Activated T-helper 1 cell treated with Interleukin-2 at 50 U/mL for 16 hours (primary cell): ENCODE results near the gene PLA2R1.
"Not testable (repeated sequence)": the region's sequence is repeated elsewhere in the genome, so short reads cannot be mapped to it uniquely, and the experiment has no call there.

Experiments
- DNase-seq: peaks from one replicate; pipeline ENCODE4 v3.0.0-alpha.2; 2020; ENCODE audit warnings: low read depth

PLA2R1 gene

DNA sequence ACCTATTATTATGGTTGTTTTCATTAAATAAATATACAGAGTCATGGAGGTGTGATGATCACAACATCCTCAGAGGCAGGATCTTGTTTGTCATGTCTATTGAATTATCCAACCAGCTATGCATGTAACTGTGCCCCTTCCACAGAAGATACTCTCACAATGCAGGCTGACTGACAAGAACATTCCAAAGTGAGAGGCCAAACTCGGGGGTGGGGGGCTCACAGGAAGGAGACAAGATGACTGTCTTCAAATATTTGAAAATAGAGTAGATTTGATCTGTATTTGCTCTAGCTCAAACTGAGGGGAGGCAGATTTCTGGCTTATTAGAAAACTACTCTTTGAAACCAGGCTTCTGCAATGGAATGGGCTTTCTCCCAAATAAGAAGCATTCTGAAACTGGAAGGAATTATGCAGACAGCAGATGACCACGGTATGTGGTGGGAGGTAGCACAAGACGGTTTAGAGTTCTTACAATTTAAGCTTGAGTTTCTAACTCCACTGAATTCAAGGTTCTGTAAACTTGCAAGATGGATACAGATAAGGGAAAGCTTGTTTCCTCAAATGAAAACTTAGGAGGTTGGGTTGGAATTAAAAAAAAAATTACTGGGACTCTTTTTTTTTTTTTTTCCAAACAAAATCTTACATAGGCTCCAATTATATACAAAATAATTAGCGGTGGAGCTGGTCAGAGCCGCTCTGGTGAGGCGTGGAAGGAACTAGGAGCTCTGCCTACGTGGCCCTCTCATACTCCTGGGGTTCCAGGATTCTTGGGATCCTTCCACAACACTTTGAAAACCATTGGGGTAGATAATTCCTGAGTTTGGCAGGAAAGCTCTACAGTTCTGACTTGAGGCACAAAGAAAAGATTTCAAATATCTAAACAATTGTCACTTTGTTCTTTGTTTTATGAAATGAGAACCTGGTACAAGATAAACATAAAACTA lies 79.3 kb downstream of the PLA2R1 start:
- no peak for DNase-seq

DNA sequence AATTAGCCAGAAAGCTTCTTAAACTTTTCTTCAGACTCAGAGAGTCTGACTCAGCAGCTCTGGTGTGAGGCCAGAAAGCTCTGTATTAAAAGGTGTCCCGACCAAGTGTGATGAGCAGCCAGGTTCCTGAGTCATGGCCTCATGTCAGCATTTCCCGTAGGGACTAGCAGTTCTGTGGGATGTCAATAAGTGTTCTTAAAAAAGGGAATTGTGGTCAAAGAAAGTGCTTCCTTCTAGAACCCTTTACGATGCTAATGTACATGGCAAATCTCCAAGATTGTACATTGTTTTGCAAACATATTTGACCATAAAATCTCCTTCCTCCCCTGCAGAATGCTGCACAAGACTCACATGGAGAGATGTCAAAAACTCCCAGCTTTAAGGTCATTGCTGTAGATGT lies 80.1 kb downstream of the PLA2R1 start:
- no peak for DNase-seq

DNA sequence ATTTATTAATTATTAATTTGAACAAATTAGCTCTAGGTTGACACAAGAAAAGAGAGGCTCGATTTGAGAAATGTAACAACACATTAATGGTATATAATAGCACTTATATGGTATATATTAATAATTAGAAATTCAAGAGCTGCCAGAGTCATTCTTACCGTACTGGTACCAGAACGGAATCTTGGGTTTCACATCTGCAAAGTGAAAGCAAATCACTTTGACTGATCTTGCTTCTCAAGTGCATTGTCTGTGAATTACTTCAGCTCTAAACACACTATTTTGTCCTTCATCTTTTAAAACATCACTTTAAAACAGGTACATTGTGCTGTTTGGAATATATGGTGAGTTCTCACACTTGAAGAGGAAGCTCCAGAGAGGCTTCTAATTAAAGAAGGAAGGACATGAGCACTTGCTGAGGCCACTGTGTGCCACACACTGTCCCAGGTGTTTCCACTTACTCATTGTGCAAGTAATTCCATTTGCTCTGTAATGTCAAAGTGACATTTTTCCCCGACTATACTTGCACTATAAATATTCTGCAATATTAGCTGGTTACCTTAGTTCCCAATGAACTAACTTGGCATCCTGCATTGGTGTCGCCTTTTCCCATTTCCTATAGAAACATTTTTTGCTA lies 85.8 kb downstream of the PLA2R1 start:
- no peak for DNase-seq

DNA sequence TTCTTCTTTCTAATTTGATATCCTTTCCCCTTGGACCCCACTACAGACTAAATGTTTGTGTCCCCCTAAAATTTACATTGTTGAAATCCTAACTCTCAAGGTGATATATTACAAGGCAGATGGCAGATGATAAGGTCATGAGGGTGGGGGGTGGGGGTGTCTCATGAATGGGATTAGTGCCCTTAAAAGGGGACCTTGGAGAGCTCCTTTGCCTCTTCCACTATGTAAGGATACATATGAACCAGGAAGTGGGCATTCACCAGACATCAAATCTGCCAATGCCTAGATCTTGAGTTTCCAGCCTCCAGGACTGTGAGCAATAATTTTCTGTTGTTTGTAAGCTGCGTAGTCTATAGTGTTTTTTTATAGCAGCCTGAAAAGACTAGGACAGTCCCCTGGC lies 89.1 kb downstream of the PLA2R1 start:
- no peak for DNase-seq

DNA sequence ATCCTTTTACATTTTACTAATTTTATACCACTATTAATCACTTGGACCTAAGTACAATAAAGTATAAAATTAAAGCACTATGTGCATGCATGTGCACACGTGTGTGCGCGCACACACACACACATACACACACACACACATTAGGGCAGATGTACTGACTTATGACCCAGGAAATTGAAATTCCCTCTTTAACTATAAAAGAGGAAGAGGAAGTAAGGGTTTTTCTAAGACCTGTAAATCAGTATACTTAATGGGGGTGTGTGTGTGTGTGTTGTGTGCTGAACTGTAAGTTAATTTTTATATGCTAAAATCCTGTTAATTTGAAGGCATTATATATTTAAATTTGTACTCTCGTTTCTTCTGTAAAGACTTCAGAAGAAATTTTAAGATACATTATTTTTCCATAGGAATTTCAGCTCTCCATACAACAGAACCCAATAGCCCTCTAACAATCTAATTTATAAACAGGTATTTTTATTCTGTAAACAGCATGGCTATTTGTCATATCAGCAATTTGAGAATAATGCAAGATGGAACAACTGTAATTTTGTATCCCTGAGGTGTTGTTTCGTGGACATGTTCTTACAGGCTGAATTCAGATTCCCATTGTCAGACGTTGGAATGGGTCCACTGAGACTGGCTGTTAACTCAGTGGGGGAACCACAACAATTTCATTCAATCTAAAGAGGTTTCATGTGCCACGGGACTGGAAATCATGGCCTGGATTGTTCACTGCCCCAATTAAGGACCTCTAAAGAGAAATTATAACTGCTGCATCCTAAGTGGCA lies 90.9 kb downstream of the PLA2R1 start:
- DNase-seq: no peak

DNA sequence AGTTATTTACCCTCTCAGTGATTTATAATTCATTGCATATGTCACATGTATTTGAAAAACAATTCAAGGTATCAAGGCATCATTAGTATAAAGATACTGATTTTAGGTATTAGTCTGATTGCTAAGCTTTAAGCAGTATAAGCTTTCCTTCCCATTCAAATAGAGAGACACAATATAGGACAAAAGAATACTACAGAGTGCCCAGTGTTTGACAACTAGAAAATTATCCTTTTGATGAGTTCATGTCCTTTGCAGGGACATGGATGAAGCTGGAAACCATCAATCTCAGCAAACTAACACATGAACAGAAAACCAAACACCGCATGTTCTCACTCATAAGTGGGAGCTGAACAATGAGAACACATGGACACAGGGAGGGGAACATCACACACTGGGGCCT lies 91.9 kb downstream of the PLA2R1 start:
- not testable (repeated sequence) for DNase-seq

DNA sequence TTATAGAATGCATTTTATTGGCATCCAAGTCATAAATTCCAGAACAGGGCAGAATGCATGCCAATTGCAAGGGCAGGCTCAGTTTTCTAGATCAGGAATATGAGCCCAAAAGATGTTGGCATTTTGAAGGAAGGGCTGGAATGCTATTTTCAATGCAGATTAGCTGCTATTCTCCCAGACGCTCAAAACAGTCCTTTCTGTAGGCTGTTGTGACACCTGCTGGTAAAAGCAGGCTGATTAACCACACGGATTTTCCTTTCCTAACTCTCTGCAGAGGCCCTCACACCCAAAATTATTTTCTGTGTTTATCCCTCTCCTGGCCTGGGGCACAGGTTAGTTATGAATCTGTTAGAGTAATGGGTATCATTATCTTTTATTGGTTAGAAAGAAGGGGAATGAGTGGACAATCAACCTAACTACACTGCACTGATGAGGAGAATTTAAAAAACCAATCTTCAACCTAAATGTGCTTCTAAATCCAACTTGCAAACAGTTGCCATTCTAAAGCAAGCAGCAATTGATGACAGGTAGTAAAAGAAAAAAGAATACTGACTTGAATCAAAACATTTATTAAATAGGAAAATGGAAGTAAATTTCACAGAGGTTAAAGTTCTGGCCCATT lies 94.0 kb downstream of the PLA2R1 start:
- no peak for DNase-seq

DNA sequence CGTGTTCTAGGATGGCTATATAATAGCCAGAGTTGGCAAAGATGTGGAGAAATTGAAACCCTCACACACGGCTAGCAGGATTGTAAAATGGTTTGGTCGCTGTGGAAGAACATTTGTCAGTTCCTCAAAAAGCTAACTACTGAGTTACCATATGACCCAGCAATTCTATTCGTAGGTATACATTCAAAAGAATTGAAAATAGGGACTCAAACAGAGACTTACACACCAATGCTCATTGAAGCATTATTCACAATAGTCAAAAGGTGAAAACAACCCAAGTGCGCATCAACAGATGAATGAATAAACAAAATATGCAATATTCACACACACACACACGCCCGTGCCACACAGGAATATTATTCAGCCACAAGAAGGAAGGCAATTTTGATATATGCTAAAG lies 98.7 kb downstream of the PLA2R1 start:
- DNase-seq: no peak

DNA sequence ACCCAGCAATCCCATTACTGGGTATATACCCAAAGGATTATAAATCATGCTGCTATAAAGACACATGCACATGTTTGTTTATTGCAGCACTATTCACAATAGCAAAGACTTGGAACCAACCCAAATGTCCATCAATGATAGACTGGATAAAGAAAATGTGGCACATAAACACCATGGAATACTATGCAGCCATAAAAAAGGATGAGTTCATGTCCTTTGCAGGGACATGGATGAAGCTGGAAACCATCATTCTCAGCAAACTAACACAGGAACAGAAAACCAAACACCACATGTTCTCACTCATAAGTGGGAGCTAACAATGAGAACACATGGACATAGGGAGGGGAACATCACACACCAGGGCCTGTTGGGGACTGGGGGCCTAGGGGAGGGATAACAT lies 99.9 kb downstream of the PLA2R1 start:
- DNase-seq: not testable (repeated sequence)

DNA sequence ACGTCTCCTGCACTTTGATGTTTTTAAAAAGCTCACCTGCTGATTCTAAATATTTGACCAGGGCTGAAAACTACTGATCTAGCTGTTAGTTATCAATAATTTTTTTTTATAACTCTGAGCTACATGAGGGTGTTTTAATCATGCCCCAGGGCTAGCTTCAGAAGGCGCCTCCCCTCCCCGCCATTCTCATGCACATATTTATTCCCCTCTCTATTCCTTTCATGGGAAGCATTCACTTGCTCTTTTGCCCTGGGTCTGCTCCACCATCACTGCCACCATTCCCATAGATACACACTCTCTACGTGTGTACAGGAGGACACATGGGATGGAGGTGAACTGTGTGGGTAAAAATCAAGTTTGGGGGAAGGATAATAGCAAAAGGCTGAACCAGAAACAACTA lies 101.0 kb downstream of the PLA2R1 start:
- DNase-seq: no peak

DNA sequence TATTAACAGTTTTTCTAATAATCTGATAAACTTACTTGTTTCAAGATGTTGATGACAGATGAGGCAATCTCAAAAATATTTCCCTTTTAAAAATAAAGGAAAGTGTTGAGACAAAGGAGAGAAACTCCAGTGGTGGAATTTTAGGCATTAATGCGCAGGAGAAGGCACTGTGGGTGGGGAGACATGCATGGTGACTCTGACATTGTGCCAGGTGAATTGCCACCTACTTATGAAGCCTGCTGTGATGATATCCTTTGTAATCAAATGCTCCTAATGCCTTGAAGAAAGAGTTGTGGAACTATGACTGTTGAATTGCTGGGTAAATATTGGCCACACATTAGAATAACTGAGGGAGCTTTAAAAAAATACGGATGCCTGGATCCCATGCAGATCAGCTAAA lies 101.4 kb downstream of the PLA2R1 start:
- no peak for DNase-seq

DNA sequence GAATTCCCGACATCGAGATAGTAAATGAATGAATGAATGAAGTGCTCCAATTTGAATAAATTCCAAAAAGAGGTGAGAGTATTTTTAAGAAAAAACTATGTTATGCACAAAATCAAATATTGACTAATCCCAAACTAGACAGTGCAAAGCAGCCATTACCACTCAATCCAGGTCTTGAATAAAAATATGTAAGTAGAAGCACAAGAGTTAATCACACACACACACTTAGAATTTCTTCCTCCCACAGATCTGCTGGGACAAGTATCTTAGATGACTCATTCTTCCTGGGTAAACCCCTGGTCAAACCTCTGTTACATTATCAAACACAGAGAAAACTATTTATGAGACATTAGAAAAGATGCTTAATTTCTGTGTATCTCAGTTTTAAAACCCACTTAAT lies 102.0 kb downstream of the PLA2R1 start:
- no peak for DNase-seq

DNA sequence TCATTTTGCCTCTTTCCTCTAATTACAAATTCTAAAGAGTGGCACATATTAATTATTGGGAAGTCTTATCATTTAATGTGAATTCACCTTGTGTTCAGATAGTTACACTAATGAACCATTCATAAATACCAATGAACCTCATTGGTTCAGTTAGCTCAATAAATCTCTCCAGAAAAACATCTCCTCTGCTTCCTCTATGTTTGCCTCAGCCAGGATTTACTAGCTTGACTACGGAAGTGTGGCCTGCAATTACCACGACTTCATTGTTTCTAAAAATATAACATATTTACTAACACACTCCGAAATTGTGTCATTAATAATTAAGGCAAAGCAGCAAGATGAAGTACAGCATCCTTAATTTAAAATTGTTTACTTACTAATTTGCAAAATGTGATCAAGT lies 103.3 kb downstream of the PLA2R1 start:
- no peak for DNase-seq

DNA sequence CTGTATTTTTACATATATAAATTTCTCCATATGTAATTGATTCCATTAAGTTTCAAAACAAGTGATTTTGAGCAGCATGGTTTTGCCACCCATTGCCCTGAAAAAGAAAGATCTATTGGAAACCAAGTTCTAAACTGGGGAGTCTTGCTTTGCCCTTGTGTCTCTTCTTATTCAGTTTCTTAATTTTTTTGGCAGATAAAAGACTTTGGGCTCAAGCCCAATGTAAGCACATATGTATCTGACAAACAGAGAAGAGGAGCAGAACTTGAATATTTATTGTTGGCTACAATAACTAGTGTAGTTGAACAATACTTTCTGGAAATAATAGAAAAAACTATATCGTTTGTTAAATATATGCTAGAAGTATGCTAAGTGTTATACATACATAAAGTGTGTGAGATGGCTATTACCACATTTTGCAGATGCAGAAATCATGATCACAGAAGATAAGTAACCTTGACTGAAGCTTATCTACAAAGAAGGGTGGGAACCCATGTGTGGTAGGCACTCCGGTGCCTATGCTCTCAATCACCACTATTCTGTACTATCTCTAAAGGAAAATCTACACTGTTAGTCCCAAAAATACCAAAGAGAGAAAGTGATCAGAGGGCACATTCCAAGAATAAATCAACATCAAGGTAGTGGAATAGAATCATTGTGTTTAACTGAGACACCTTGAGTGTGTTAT lies 109.1 kb downstream of the PLA2R1 start:
- DNase-seq: no peak

DNA sequence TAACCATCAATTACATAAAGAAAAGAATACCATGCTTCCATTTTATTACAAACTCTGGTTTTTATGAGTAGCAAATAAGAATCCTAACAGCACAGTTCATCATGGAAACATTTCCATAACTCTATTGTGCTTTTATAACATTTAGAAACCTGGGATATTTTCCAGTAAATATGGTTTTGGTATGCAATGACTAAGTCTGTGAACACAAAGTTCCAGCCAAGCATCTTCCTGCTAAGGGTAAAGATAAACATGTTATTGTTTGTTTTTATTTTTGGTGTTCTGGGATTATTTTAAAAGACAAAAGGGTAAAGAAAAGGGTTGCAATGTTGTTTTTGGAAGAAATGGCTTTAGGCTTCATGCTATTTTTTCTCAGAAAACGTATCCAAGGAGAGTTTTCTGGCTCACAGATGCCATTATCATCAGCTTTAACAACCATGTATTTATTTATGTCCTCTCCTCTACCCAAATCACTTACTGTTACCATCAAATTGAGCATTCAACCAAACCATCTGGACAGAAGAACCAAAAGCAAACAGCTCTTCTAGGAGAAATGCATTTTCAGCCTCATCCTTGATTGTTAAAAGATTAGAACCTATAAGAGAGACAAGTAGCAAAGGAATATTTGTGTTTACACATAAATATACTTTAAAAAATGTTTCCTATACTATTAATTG lies 116.0 kb downstream of the PLA2R1 start:
- DNase-seq: no peak

DNA sequence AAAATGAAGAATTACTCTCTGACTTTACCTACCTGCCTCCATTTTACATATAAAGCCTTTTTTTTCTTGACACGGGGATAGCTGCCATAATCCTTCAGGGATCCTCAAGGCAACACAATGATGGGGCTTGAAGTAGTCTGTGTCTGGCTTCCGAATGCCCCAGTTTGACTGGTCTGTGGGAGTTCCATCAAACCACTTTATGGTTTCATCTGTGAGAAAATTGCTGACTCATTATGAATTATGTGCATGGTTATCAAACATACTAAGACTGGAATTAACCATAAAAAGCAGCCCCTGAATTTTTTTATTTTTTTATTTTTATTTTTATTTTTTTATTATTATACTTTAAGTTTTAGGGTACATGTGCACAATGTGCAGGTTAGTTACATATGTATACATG lies 117.5 kb downstream of the PLA2R1 start:
- DNase-seq: no peak

DNA sequence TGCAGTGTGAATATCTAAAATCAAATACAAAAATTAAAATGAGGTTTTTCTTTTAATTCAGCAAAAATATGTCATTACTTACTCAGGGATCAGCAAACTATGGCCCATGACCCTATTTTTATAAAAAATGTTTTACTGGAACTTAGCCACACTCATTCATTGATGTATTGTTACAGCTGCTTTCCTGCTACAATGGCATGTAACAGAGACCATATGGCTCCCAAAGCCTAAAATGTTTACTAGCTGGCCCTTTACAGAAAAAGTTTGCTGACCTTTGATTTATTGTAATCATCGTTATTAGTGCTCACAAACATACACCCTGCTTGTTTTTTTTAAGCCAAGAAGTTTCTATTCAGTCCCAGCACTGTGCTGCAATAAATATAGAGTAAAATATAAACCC lies 120.3 kb downstream of the PLA2R1 start:
- no peak for DNase-seq

DNA sequence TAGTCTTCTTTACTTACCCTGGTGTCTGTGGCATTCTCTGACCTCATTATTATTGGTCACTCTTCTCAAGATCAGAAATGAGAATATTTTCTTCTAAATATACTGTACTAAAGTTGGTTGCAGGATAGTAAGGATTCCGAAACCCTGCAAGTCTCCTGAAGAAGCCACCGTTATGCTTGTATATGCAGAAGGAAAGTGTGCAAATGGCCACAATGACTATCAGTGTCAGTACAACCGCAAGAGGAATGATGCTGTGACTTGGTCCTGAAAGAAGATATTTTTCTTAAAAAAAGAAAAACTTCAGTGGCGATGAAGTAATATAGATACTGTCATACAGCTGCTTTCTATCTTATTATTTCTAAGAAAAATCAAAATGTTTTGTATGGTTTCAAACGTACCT lies 120.7 kb downstream of the PLA2R1 start:
- no peak for DNase-seq

DNA sequence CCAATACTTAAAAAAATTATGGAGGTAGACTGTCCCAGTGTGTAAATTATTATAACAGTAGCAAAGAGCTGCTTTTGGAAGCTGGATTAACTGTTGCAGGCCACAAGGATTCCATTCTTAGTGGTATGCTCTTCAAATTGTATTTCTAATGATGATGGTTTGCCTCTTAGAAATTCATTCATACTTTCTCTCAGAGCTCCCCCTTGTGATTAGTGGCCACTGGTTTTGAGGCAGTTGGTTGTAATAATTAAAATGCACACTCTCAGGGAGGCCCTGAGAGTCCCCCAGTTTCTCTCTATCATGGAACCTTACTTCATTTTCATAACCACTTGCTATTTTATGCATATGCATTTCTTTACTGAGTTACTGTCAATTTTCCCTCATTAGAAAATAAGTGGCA lies 122.5 kb downstream of the PLA2R1 start:
- no peak for DNase-seq

DNA sequence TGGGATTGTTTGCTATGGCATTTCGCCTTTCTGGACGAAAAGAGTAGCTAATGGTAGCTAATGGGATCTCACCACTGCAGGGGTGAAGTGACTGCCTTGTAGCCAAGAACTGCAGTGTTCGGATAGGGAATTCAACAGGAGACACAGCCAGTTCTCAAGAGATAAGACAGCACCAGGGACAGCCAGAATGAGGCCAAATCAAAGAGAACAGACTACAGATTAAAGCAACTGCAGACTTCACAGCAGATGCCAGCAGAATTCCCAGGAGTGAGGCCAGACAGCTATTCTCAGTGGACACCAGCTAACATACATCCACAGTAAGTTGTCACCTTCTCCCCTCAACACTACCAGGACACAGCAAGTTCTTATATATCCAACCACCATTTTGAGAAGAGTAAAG lies 124.0 kb downstream of the PLA2R1 start:
- no peak for DNase-seq

DNA sequence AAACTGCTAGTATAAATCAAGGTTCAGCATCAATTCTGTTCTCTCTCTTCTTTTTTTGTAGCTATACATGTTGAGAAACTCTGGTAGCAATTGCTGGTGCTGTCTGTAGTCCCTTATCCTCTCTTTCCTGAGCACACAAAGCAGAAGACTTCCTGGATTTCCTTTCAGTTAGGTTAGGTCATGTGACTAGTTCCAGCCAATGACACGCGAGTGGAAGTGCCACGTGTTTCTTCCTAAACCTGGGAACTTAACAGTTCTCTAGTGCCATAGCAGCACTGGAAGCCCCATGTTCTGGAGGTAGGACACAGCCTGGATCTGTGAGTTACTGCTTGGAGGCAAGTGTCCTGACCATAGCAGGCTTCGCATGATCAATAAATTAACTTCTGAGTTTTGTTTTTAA lies 125.9 kb downstream of the PLA2R1 start:
- no peak for DNase-seq
